Measurements from ENCODE around the gene GSN. TPM values are rescaled to one million over a fixed set of nuclear protein-coding genes. Genes with fewer than 3 reads are reported as not detected.

GSN gene
- total RNA-seq, 1 experiment from 2014 or later = 100 TPM

DNA sequence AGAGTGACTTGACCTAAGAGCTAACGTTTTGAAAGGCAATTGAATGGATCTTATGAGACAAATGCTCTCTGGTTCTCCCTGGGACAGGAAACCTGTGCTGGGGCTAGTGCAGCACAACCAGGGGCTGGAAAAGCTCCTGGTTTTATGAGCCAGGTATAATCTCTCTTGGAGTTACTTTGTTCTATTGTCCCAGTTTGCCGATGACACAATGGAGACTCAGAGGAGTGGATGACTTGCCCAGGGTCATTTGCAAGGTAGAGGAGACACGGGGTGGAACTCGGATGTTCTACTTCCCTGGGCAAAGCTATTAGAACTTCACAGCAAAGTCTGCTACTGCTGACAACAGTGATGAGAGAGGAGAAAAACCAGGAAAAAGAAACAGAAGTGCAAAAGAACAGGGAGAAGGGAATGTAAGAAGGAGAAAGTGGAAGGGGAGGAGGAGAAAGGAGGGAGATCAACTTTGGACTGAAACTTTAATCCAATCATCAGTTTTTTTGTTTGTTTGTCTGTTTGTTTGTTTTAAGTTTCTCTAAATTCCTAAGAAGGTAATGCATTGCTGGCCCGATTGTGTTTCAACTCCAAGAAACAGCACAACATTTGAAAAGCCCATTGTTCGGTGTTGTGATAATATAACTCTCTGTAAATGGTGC lies 7.4 kb upstream of the GSN start:
- Histone ChIP-seq H3K36me3 (ENCODE audit: control insufficient read depth, insufficient read depth, low read length) (no peaks in the 10 kb centered on the region), H3K4me1 (no peaks in the 10 kb centered on the region), H3K9me3 (no peaks in the 10 kb centered on the region), H3K27me3 (replicated peaks; ENCODE audit: control insufficient read depth, insufficient read depth, low read length) (no peaks in the 10 kb centered on the region), H3K4me3 (ENCODE audit: low read depth, low read length) (no peak overlapping the region)
- no peak overlapping the region for H3K4me3 Mint-ChIP-seq (ENCODE audit: unreplicated experiment)
- ChIA-PET POLR2A (no interaction called here), CTCF (interaction anchor here (1.0 kb wide), 1 partner anchor 27 kb away, joined by 3 read pairs; no protein-coding TSS in a partner anchor)
- H3K9me3 Mint-ChIP-seq (ENCODE audit: unreplicated experiment) = no peaks in the 10 kb centered on the region
- intact Hi-C loops (cut with micrococcal nuclease; ENCODE audit: unreplicated experiment) = no loop called here
- no peaks in the 10 kb centered on the region for H3K36me3 Mint-ChIP-seq (ENCODE audit: insufficient read depth, unreplicated experiment)
- peaks cover 7% of the 10 kb centered on the region for H3K4me1 Mint-ChIP-seq (ENCODE audit: low read depth, unreplicated experiment)
- H3K27me3 Mint-ChIP-seq (ENCODE audit: insufficient read depth, unreplicated experiment) = peaks cover 8% of the 10 kb centered on the region
- no peak overlapping the region for H3K27ac Mint-ChIP-seq (ENCODE audit: unreplicated experiment)
- BruUV-seq (replicated peaks) = no TSS peak
- DNase-seq = no peak
- TF ChIP-seq, protein P1, sequence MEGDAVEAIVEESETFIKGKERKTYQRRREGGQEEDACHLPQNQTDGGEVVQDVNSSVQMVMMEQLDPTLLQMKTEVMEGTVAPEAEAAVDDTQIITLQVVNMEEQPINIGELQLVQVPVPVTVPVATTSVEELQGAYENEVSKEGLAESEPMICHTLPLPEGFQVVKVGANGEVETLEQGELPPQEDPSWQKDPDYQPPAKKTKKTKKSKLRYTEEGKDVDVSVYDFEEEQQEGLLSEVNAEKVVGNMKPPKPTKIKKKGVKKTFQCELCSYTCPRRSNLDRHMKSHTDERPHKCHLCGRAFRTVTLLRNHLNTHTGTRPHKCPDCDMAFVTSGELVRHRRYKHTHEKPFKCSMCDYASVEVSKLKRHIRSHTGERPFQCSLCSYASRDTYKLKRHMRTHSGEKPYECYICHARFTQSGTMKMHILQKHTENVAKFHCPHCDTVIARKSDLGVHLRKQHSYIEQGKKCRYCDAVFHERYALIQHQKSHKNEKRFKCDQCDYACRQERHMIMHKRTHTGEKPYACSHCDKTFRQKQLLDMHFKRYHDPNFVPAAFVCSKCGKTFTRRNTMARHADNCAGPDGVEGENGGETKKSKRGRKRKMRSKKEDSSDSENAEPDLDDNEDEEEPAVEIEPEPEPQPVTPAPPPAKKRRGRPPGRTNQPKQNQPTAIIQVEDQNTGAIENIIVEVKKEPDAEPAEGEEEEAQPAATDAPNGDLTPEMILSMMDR (IDR thresholded peaks at IDR 0.05; ENCODE audit: insufficient read depth in 1 of 2, low read depth in 1 of 2, low read length in 1 of 2, severe bottlenecking in 1 of 2, unreplicated experiment in 1 of 2) = no peak

DNA sequence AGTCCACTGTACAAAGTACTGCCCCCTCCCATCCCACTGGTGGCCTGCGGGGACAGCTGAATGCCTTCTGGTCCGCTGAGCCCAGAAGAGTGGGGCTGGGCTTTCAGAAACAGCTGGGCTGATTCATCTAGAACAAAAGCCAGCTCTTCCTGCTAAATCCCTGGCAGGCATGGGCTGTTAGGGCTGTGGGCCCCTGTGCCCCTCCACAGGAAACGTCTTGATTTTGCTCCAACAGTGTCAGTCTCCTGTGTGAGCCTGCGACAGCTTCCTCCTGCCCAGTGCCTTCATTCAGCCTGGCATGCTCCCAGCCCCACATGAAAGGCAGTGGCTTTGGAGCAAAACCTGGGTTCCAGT lies 6.9 kb upstream of the GSN start:
- Histone ChIP-seq H3K27me3 (replicated peaks; ENCODE audit: control insufficient read depth, insufficient read depth, low read length) (no peaks in the 10 kb centered on the region), H3K9me3 (no peaks in the 10 kb centered on the region), H3K4me1 (no peaks in the 10 kb centered on the region), H3K4me3 (ENCODE audit: low read depth, low read length) (no peak overlapping the region), H3K36me3 (ENCODE audit: control insufficient read depth, insufficient read depth, low read length) (no peaks in the 10 kb centered on the region)
- Mint-ChIP-seq H3K4me1 (ENCODE audit: low read depth, unreplicated experiment) (peaks cover 7% of the 10 kb centered on the region), H3K27me3 (ENCODE audit: insufficient read depth, unreplicated experiment) (peaks cover 8% of the 10 kb centered on the region), H3K9me3 (ENCODE audit: unreplicated experiment) (no peaks in the 10 kb centered on the region), H3K4me3 (ENCODE audit: unreplicated experiment) (no peak overlapping the region), H3K36me3 (ENCODE audit: insufficient read depth, unreplicated experiment) (no peaks in the 10 kb centered on the region), H3K27ac (ENCODE audit: unreplicated experiment) (no peak overlapping the region)
- no TSS peak for BruUV-seq (replicated peaks)
- TF ChIP-seq, protein P1 (IDR thresholded peaks at IDR 0.05; ENCODE audit: insufficient read depth in 1 of 2, low read depth in 1 of 2, low read length in 1 of 2, severe bottlenecking in 1 of 2, unreplicated experiment in 1 of 2) = no peak
- POLR2A ChIA-PET = no interaction called here
- CTCF ChIA-PET = interaction anchor here (1.0 kb wide), 1 partner anchor 26 kb away, joined by 3 read pairs; no protein-coding TSS in a partner anchor
- DNase-seq = no peak
- intact Hi-C loops (cut with micrococcal nuclease; ENCODE audit: unreplicated experiment) = no loop called here

DNA sequence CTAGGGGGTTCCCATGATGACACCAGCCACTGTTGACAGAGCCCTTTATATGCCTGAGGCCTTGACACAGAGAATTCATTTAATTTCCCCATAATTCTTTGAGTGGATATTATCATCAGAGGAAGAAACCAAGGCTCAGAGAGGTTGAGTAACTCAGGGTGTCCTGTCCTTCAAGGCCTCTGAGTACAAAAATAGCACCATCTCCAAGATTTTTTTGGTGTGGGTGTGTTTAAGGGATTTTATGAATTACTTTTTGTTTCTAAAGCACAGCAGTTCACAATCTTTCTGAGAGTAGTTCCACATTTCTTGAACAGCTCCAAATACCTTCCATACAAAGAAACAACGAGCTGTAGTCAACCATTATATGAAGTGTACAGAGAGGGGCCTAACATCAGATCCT lies 6.2 kb upstream of the GSN start:
- BruUV-seq (replicated peaks) = no TSS peak
- ChIA-PET POLR2A (no interaction called here), CTCF (interaction anchor here (1.0 kb wide), 1 partner anchor 58 kb away, joined by 4 read pairs; no protein-coding TSS in a partner anchor)
- Histone ChIP-seq H3K4me3 (ENCODE audit: low read depth, low read length) (no peak overlapping the region), H3K9me3 (no peaks in the 10 kb centered on the region), H3K27me3 (replicated peaks; ENCODE audit: control insufficient read depth, insufficient read depth, low read length) (no peaks in the 10 kb centered on the region), H3K36me3 (ENCODE audit: control insufficient read depth, insufficient read depth, low read length) (no peaks in the 10 kb centered on the region), H3K4me1 (no peaks in the 10 kb centered on the region)
- no peak for DNase-seq
- H3K9me3 Mint-ChIP-seq (ENCODE audit: unreplicated experiment) = no peaks in the 10 kb centered on the region
- H3K4me1 Mint-ChIP-seq (ENCODE audit: low read depth, unreplicated experiment) = peaks cover 7% of the 10 kb centered on the region
- no peak overlapping the region for H3K27ac Mint-ChIP-seq (ENCODE audit: unreplicated experiment)
- peaks cover 5% of the 10 kb centered on the region for H3K27me3 Mint-ChIP-seq (ENCODE audit: insufficient read depth, unreplicated experiment)
- H3K4me3 Mint-ChIP-seq (ENCODE audit: unreplicated experiment) = no peak overlapping the region
- no peaks in the 10 kb centered on the region for H3K36me3 Mint-ChIP-seq (ENCODE audit: insufficient read depth, unreplicated experiment)
- intact Hi-C loops (cut with micrococcal nuclease; ENCODE audit: unreplicated experiment) = no loop called here
- TF ChIP-seq, protein P1 (IDR thresholded peaks at IDR 0.05; ENCODE audit: insufficient read depth in 1 of 2, low read depth in 1 of 2, low read length in 1 of 2, severe bottlenecking in 1 of 2, unreplicated experiment in 1 of 2) = no peak
